ENCODE data around the gene ALDH7A1. TPM values are rescaled to one million over a fixed set of nuclear protein-coding genes. Genes with fewer than 3 reads are reported as not detected.

Gene ALDH7A1
- total and polyA plus RNA-seq, 5 donors from 2014 or later = 0.35 to 3.2 (median 0.94) TPM; not detected in 1

GRCh38 chr5:126542441-126542840, 52.6 kb downstream of the ALDH7A1 start:
- Mint-ChIP-seq H3K4me3 (no peak overlapping the region), H3K27me3 (peaks cover 25% of the 10 kb centered on the region), H3K36me3 (no peaks in the 10 kb centered on the region), H3K9me3 (no peaks in the 10 kb centered on the region), H3K27ac (no peak overlapping the region), H3K4me1 (no peaks in the 10 kb centered on the region)
- Histone ChIP-seq H3K27ac (ENCODE audit: insufficient read depth, low read length, poor library complexity, severe bottlenecking) (no peak overlapping the region), H3K4me1 (ENCODE audit: control insufficient read depth, insufficient read depth, low read length, poor library complexity, severe bottlenecking) (no peaks in the 10 kb centered on the region), H3K4me3 (ENCODE audit: low read depth, low read length) (no peak overlapping the region), H3K27me3 (ENCODE audit: control insufficient read depth, insufficient read depth, low read length) (no peaks in the 10 kb centered on the region), H3K36me3 (ENCODE audit: control insufficient read depth, insufficient read depth, low read length) (no peaks in the 10 kb centered on the region), H3K9me3 (ENCODE audit: control insufficient read depth in 2 of 2, low read length in 2 of 2) (no peaks in the 10 kb centered on the region)
- DNase-seq (no peak), ATAC-seq (ENCODE audit: low read depth in 2 of 2) (no peak)

GRCh38 chr5:126540631-126541030, 54.4 kb downstream of the ALDH7A1 start:
- no peaks in the 10 kb centered on the region for H3K9me3 ChIP-seq (ENCODE audit: control insufficient read depth in 2 of 2, low read length in 2 of 2)
- no peaks in the 10 kb centered on the region for H3K36me3 Mint-ChIP-seq
- no peaks in the 10 kb centered on the region for H3K9me3 Mint-ChIP-seq
- peaks cover 25% of the 10 kb centered on the region for H3K27me3 Mint-ChIP-seq
- H3K4me3 Mint-ChIP-seq = no peak overlapping the region
- H3K4me3 ChIP-seq (ENCODE audit: low read depth, low read length) = no peak overlapping the region
- no peak overlapping the region for H3K27ac Mint-ChIP-seq
- no peak overlapping the region for H3K27ac ChIP-seq (ENCODE audit: insufficient read depth, low read length, poor library complexity, severe bottlenecking)
- H3K4me1 ChIP-seq (ENCODE audit: control insufficient read depth, insufficient read depth, low read length, poor library complexity, severe bottlenecking) = no peaks in the 10 kb centered on the region
- DNase-seq = no peak
- no peaks in the 10 kb centered on the region for H3K4me1 Mint-ChIP-seq
- H3K27me3 ChIP-seq (ENCODE audit: control insufficient read depth, insufficient read depth, low read length) = no peaks in the 10 kb centered on the region
- ATAC-seq (ENCODE audit: low read depth in 2 of 2) = no peak
- H3K36me3 ChIP-seq (ENCODE audit: control insufficient read depth, insufficient read depth, low read length) = no peaks in the 10 kb centered on the region

- ATAC-seq (ENCODE audit: low read depth in 2 of 2) = no peak
- no peak overlapping the region for H3K4me3 ChIP-seq (ENCODE audit: low read depth, low read length)
- H3K36me3 ChIP-seq (ENCODE audit: control insufficient read depth, insufficient read depth, low read length) = no peaks in the 10 kb centered on the region
- no peak overlapping the region for H3K4me3 Mint-ChIP-seq
- H3K36me3 Mint-ChIP-seq = no peaks in the 10 kb centered on the region
- H3K27ac Mint-ChIP-seq = no peak overlapping the region
- no peaks in the 10 kb centered on the region for H3K9me3 ChIP-seq (ENCODE audit: control insufficient read depth in 2 of 2, low read length in 2 of 2)
- no peak for DNase-seq
- H3K27me3 ChIP-seq (ENCODE audit: control insufficient read depth, insufficient read depth, low read length) = no peaks in the 10 kb centered on the region
- no peaks in the 10 kb centered on the region for H3K4me1 Mint-ChIP-seq
- H3K9me3 Mint-ChIP-seq = no peaks in the 10 kb centered on the region
- peaks cover 20% of the 10 kb centered on the region for H3K27me3 Mint-ChIP-seq
- no peak overlapping the region for H3K27ac ChIP-seq (ENCODE audit: insufficient read depth, low read length, poor library complexity, severe bottlenecking)
- H3K4me1 ChIP-seq (ENCODE audit: control insufficient read depth, insufficient read depth, low read length, poor library complexity, severe bottlenecking) = no peaks in the 10 kb centered on the region
Measured at GRCh38 chr5:126538579-126538978, 56.4 kb downstream of the ALDH7A1 start.

GRCh38 chr5:126536874-126537273, 58.1 kb downstream of the ALDH7A1 start:
- Mint-ChIP-seq H3K4me3 (no peak overlapping the region), H3K9me3 (no peaks in the 10 kb centered on the region), H3K27me3 (peaks cover 14% of the 10 kb centered on the region), H3K36me3 (no peaks in the 10 kb centered on the region), H3K27ac (peak overlapping the region in 1 of 3 donors; percentile 50), H3K4me1 (peaks cover 0 to under 1% (median 0%) of the 10 kb centered on the region in 4 donors)
- Histone ChIP-seq H3K4me3 (ENCODE audit: low read depth, low read length) (no peak overlapping the region), H3K27ac (ENCODE audit: insufficient read depth, low read length, poor library complexity, severe bottlenecking) (no peak overlapping the region), H3K4me1 (ENCODE audit: control insufficient read depth, insufficient read depth, low read length, poor library complexity, severe bottlenecking) (no peaks in the 10 kb centered on the region), H3K9me3 (ENCODE audit: control insufficient read depth in 2 of 2, low read length in 2 of 2) (no peaks in the 10 kb centered on the region), H3K36me3 (ENCODE audit: control insufficient read depth, insufficient read depth, low read length) (no peaks in the 10 kb centered on the region), H3K27me3 (ENCODE audit: control insufficient read depth, insufficient read depth, low read length) (no peaks in the 10 kb centered on the region)
- DNase-seq = no peak
- ATAC-seq (ENCODE audit: low read depth in 2 of 2) = no peak

- Mint-ChIP-seq H3K4me3 (no peak overlapping the region), H3K27ac (peak overlapping the region in 1 of 3 donors; percentile 50), H3K4me1 (peaks cover 0 to 4% (median 0%) of the 10 kb centered on the region in 4 donors), H3K36me3 (no peaks in the 10 kb centered on the region), H3K9me3 (no peaks in the 10 kb centered on the region), H3K27me3 (peaks cover 10% of the 10 kb centered on the region)
- DNase-seq (no peak), ATAC-seq (ENCODE audit: low read depth in 2 of 2) (no peak)
- H3K4me1 ChIP-seq (ENCODE audit: control insufficient read depth, insufficient read depth, low read length, poor library complexity, severe bottlenecking) = no peaks in the 10 kb centered on the region
- H3K9me3 ChIP-seq (ENCODE audit: control insufficient read depth in 2 of 2, low read length in 2 of 2) = no peaks in the 10 kb centered on the region
- H3K27ac ChIP-seq (ENCODE audit: insufficient read depth, low read length, poor library complexity, severe bottlenecking) = no peak overlapping the region
- no peaks in the 10 kb centered on the region for H3K36me3 ChIP-seq (ENCODE audit: control insufficient read depth, insufficient read depth, low read length)
- no peak overlapping the region for H3K4me3 ChIP-seq (ENCODE audit: low read depth, low read length)
- H3K27me3 ChIP-seq (ENCODE audit: control insufficient read depth, insufficient read depth, low read length) = no peaks in the 10 kb centered on the region
Measured at GRCh38 chr5:126535856-126536545, 59.0 kb downstream of the ALDH7A1 start.

GRCh38 chr5:126534553-126534952, 60.5 kb downstream of the ALDH7A1 start:
- peaks cover 4% of the 10 kb centered on the region for H3K27me3 Mint-ChIP-seq

GRCh38 chr5:126531543-126532120, 63.4 kb downstream of the ALDH7A1 start:
- Histone ChIP-seq H3K27me3 (ENCODE audit: control insufficient read depth, insufficient read depth, low read length) (no peaks in the 10 kb centered on the region), H3K27ac (ENCODE audit: insufficient read depth, low read length, poor library complexity, severe bottlenecking) (no peak overlapping the region), H3K4me3 (ENCODE audit: low read depth, low read length) (no peak overlapping the region), H3K36me3 (ENCODE audit: control insufficient read depth, insufficient read depth, low read length) (no peaks in the 10 kb centered on the region), H3K4me1 (ENCODE audit: control insufficient read depth, insufficient read depth, low read length, poor library complexity, severe bottlenecking) (no peaks in the 10 kb centered on the region), H3K9me3 (ENCODE audit: control insufficient read depth in 2 of 2, low read length in 2 of 2) (no peaks in the 10 kb centered on the region)
- Mint-ChIP-seq H3K9me3 (no peaks in the 10 kb centered on the region), H3K4me1 (peaks cover 0 to 4% (median 0%) of the 10 kb centered on the region in 4 donors), H3K27me3 (no peaks in the 10 kb centered on the region), H3K4me3 (no peak overlapping the region), H3K27ac (no peak overlapping the region), H3K36me3 (no peaks in the 10 kb centered on the region)
- no peak for ATAC-seq (ENCODE audit: low read depth in 2 of 2)
- no peak for DNase-seq

More at GRCh38 chr5:126534553-126534952, 60.5 kb downstream of the ALDH7A1 start:
- H3K36me3 ChIP-seq (ENCODE audit: control insufficient read depth, insufficient read depth, low read length) = no peaks in the 10 kb centered on the region
- H3K4me1 Mint-ChIP-seq = peaks cover 0 to 4% (median 0%) of the 10 kb centered on the region in 4 donors
- H3K4me3 Mint-ChIP-seq = no peak overlapping the region
- no peaks in the 10 kb centered on the region for H3K27me3 ChIP-seq (ENCODE audit: control insufficient read depth, insufficient read depth, low read length)
- ATAC-seq (ENCODE audit: low read depth in 2 of 2) (no peak), DNase-seq (no peak)
- H3K4me1 ChIP-seq (ENCODE audit: control insufficient read depth, insufficient read depth, low read length, poor library complexity, severe bottlenecking) = no peaks in the 10 kb centered on the region
- H3K27ac ChIP-seq (ENCODE audit: insufficient read depth, low read length, poor library complexity, severe bottlenecking) = no peak overlapping the region
- no peaks in the 10 kb centered on the region for H3K36me3 Mint-ChIP-seq
- no peaks in the 10 kb centered on the region for H3K9me3 ChIP-seq (ENCODE audit: control insufficient read depth in 2 of 2, low read length in 2 of 2)
- H3K4me3 ChIP-seq (ENCODE audit: low read depth, low read length) = no peak overlapping the region
- peak overlapping the region in 1 of 3 donors; percentile 56 for H3K27ac Mint-ChIP-seq
- H3K9me3 Mint-ChIP-seq = no peaks in the 10 kb centered on the region

GRCh38 chr5:126527892-126528291, 67.1 kb downstream of the ALDH7A1 start:
- H3K27me3 ChIP-seq (ENCODE audit: control insufficient read depth, insufficient read depth, low read length) = no peaks in the 10 kb centered on the region
- no peak overlapping the region for H3K4me3 ChIP-seq (ENCODE audit: low read depth, low read length)
- H3K36me3 ChIP-seq (ENCODE audit: control insufficient read depth, insufficient read depth, low read length) = no peaks in the 10 kb centered on the region
- peaks cover 0 to 4% (median 0%) of the 10 kb centered on the region in 4 donors for H3K4me1 Mint-ChIP-seq
- no peaks in the 10 kb centered on the region for H3K4me1 ChIP-seq (ENCODE audit: control insufficient read depth, insufficient read depth, low read length, poor library complexity, severe bottlenecking)
- no peaks in the 10 kb centered on the region for H3K9me3 ChIP-seq (ENCODE audit: control insufficient read depth in 2 of 2, low read length in 2 of 2)
- ATAC-seq (ENCODE audit: low read depth in 2 of 2) (no peak), DNase-seq (no peak)
- H3K4me3 Mint-ChIP-seq = no peak overlapping the region
- H3K9me3 Mint-ChIP-seq = peaks cover 0 to 3% (median 0%) of the 10 kb centered on the region in 7 donors
- no peak overlapping the region for H3K27ac ChIP-seq (ENCODE audit: insufficient read depth, low read length, poor library complexity, severe bottlenecking)
- H3K27me3 Mint-ChIP-seq = peaks cover 4% of the 10 kb centered on the region
- H3K36me3 Mint-ChIP-seq = no peaks in the 10 kb centered on the region
- no peak overlapping the region for H3K27ac Mint-ChIP-seq

Data from CD4-positive, CD25-positive, alpha-beta regulatory T cell (primary cell).